Calu3 (cell line): ENCODE results near the gene SUFU. TPM values are rescaled to one million over a fixed set of nuclear protein-coding genes. Genes with fewer than 3 reads are reported as not detected.

Experiments used
- BruUV-seq: library from RNA; stranded (reverse); fragments of 400-500 nt; replicated peaks from 2 replicates; lab custom pipeline; 2021; lab: Mats Ljungman, UMichigan
- CTCF ChIA-PET: fragments of 300-600 bp; sonication (Branson Sonifier 250); formaldehyde crosslinking; loops from one replicate; lab custom pipeline; 2022; ENCODE audit warnings: antibody characterized with exemption; lab: Charles Lee
- DNase-seq: peaks from one replicate; pipeline ENCODE4 v3.0.0; 2022
- H3K27ac Mint-ChIP-seq: one replicate; pipeline ENCODE4 v1.8.0; 2022; ENCODE audit warnings: mixed read lengths; ENCODE audit not compliant: unreplicated experiment
- H3K27me3 Mint-ChIP-seq: one replicate; pipeline ENCODE4 v1.8.0; 2022; ENCODE audit warnings: mixed read lengths; ENCODE audit not compliant: unreplicated experiment
- H3K36me3 Mint-ChIP-seq: one replicate; pipeline ENCODE4 v1.8.0; 2022; ENCODE audit warnings: mild to moderate bottlenecking, moderate library complexity, mixed read lengths; ENCODE audit not compliant: insufficient read depth, unreplicated experiment
- H3K4me1 Mint-ChIP-seq: one replicate; pipeline ENCODE4 v1.8.0; 2022; ENCODE audit warnings: mild to moderate bottlenecking, low read depth, mixed read lengths; ENCODE audit not compliant: unreplicated experiment
- H3K4me3 Mint-ChIP-seq: one replicate; pipeline ENCODE4 v1.8.0; 2022; ENCODE audit warnings: mild to moderate bottlenecking, low read depth, moderate library complexity, mixed read lengths; ENCODE audit not compliant: unreplicated experiment
- H3K9me3 Mint-ChIP-seq: one replicate; pipeline ENCODE4 v1.8.0; 2022; ENCODE audit warnings: low read depth, mixed read lengths; ENCODE audit not compliant: unreplicated experiment
- intact Hi-C: fragments of 100-400 bp; cut with micrococcal nuclease; formaldehyde crosslinking; loops from one replicate; pipeline ENCODE4 v1.10.0; 2022; ENCODE audit not compliant: unreplicated experiment
- total RNA-seq: library from RNA; stranded (reverse); gene quantifications from 2 replicates; pipeline ENCODE4 v1.2.3, GENCODE V29; 2022
- TF ChIP-seq, protein P1 (sequence below): fragments of 200-600 bp; IDR thresholded peaks from one replicate; pipeline ENCODE4 v1.8.0; 2022; ENCODE audit warnings: antibody characterized with exemption; ENCODE audit not compliant: unreplicated experiment

The SUFU gene
- total RNA-seq, 1 experiment from 2014 or later = 7.0 TPM

GRCh38 chr10:102657984-102658724 is 154.4 kb downstream of the SUFU start:
- no peak overlapping the region for H3K4me3 Mint-ChIP-seq
- H3K27ac Mint-ChIP-seq = no peak overlapping the region
- DNase-seq = no peak
- intact Hi-C loops = no loop called here
- no peaks in the 10 kb centered on the region for H3K27me3 Mint-ChIP-seq
- H3K36me3 Mint-ChIP-seq = peaks cover 33% of the 10 kb centered on the region
- H3K4me1 Mint-ChIP-seq = peaks cover 12% of the 10 kb centered on the region
- H3K9me3 Mint-ChIP-seq = no peaks in the 10 kb centered on the region
- BruUV-seq = no TSS peak
- CTCF ChIA-PET = no interaction called here
- TF ChIP-seq, protein P1, sequence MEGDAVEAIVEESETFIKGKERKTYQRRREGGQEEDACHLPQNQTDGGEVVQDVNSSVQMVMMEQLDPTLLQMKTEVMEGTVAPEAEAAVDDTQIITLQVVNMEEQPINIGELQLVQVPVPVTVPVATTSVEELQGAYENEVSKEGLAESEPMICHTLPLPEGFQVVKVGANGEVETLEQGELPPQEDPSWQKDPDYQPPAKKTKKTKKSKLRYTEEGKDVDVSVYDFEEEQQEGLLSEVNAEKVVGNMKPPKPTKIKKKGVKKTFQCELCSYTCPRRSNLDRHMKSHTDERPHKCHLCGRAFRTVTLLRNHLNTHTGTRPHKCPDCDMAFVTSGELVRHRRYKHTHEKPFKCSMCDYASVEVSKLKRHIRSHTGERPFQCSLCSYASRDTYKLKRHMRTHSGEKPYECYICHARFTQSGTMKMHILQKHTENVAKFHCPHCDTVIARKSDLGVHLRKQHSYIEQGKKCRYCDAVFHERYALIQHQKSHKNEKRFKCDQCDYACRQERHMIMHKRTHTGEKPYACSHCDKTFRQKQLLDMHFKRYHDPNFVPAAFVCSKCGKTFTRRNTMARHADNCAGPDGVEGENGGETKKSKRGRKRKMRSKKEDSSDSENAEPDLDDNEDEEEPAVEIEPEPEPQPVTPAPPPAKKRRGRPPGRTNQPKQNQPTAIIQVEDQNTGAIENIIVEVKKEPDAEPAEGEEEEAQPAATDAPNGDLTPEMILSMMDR = no peak

DNA sequence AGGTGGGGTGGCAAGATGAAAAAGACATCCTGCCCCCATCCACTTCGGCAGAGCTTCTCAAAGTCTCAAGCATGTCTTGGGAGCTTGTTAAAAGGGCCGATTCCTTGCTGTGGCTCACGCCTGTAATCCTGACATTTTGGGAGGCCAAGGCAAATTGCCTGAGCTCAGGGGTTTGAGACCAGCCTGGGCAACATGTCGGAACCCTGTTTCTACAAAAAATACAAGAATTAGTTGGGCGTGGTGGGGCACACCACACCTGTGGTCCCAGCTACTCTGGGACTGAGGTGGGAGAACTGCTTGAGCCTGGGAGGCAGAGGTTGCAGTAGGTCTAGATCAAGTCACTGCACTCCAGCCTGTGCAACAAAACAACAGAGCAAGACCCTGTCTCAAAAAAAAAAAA is 155.0 kb downstream of the SUFU start:
- BruUV-seq = no TSS peak

GRCh38 chr10:102660888-102661657 is 157.3 kb downstream of the SUFU start:
- CTCF ChIA-PET = no interaction called here
- Mint-ChIP-seq H3K27me3 (no peaks in the 10 kb centered on the region), H3K4me1 (peaks cover 7% of the 10 kb centered on the region), H3K27ac (no peak overlapping the region), H3K9me3 (no peaks in the 10 kb centered on the region), H3K36me3 (peaks cover 24% of the 10 kb centered on the region), H3K4me3 (no peak overlapping the region)
- TF ChIP-seq, protein P1 = no peak
- no peak for DNase-seq
- intact Hi-C loops = no loop called here
- no TSS peak for BruUV-seq

More for the DNA sequence above, 155.0 kb downstream of the SUFU start:
- TF ChIP-seq, protein P1 = no peak
- CTCF ChIA-PET = no interaction called here
- intact Hi-C loops = no loop called here
- Mint-ChIP-seq H3K4me3 (no peak overlapping the region), H3K9me3 (no peaks in the 10 kb centered on the region), H3K4me1 (peaks cover 7% of the 10 kb centered on the region), H3K36me3 (peaks cover 33% of the 10 kb centered on the region), H3K27ac (no peak overlapping the region), H3K27me3 (no peaks in the 10 kb centered on the region)
- no peak for DNase-seq

GRCh38 chr10:102661658-102662028 is 157.9 kb downstream of the SUFU start:
- no peaks in the 10 kb centered on the region for H3K9me3 Mint-ChIP-seq

More at GRCh38 chr10:102661658-102662028, 157.9 kb downstream of the SUFU start:
- Mint-ChIP-seq H3K36me3 (peaks cover 18% of the 10 kb centered on the region), H3K4me3 (no peak overlapping the region), H3K4me1 (peaks cover 7% of the 10 kb centered on the region), H3K27me3 (no peaks in the 10 kb centered on the region), H3K27ac (no peak overlapping the region)
- TF ChIP-seq, protein P1 = no peak
- intact Hi-C loops = no loop called here
- BruUV-seq = no TSS peak
- no peak for DNase-seq
- CTCF ChIA-PET = no interaction called here
